GM21515 (cell line): ENCODE measurements around the gene FBXO31.

ENCODE experiments used
- ATAC-seq: cut with Tn5 transposase; IDR thresholded peaks from one replicate; pipeline ENCODE4 v1.9.1; 2021; ENCODE audit not compliant: unreplicated experiment

The FBXO31 gene

GRCh38 chr16:87288753-87289362 is 94.7 kb downstream of the FBXO31 start:
- no peak for ATAC-seq

- no peak for ATAC-seq
Measured at GRCh38 chr16:87286839-87287626, 96.5 kb downstream of the FBXO31 start.

- no peak for ATAC-seq
Measured at GRCh38 chr16:87284183-87284582, 99.4 kb downstream of the FBXO31 start.

GRCh38 chr16:87279094-87279658 is 104.4 kb downstream of the FBXO31 start:
- ATAC-seq, result no peak

- no peak for ATAC-seq
Measured at GRCh38 chr16:87278191-87279093, 105.1 kb downstream of the FBXO31 start.
